B cell (primary cell): ENCODE measurements around the gene PELI1. TPM values are rescaled to one million over a fixed set of nuclear protein-coding genes. Genes with fewer than 3 reads are reported as not detected.
A peak's percentile ranks its signal among the peaks of the same experiment; 100 is the strongest.

ENCODE experiments used
- ATAC-seq: fragments of 200-7000 bp; cut with Tn5 transposase; one replicate; pipeline ENCODE4 v1.10.0; 2021; ENCODE audit warnings: low read depth, mild to moderate bottlenecking, moderate number of reproducible peaks, moderate library complexity
- CTCF ChIA-PET: fragments of 350-600 bp; sonication (Branson Sonifier 250); formaldehyde crosslinking; loops from one replicate; lab custom pipeline; 2021; ENCODE audit warnings: antibody characterized with exemption, inconsistent platforms; lab: Charles Lee
- POLR2A ChIA-PET: fragments of 350-600 bp; sonication (Branson Sonifier 250); formaldehyde crosslinking; loops from one replicate; lab custom pipeline; 2021; ENCODE audit warnings: antibody characterized with exemption; lab: Charles Lee
- DNase-seq: peaks from one replicate; pipeline ENCODE4 v3.0.0; 2013
- H2AFZ ChIP-seq: 2 replicates; pipeline ENCODE4 v1.6.1; 2012; ENCODE audit warnings: mild to moderate bottlenecking, low read depth, low read length; ENCODE audit not compliant: insufficient read depth, poor library complexity, severe bottlenecking
- H3K27ac ChIP-seq, 2 donors: 1 replicate in 1 of 2; 2 replicates in 1 of 2; pipeline ENCODE4 v1.5.1; 2012 to 2013; ENCODE audit warnings: low read length in 2 of 2, mild to moderate bottlenecking in 2 of 2, moderate library complexity in 1 of 2
- H3K27me3 ChIP-seq, 4 experiments: fragments of 200-600 bp in 1 of 4; sonication (generic) in 1 of 4; replicated peaks in 1 of 4; 1 replicate in 2 of 4; 2 replicates in 2 of 4; pipeline versions ENCODE4 v1.6.1 to v1.7.0; 2013 to 2016; ENCODE audit warnings: low read length in 3 of 4, mild to moderate bottlenecking in 2 of 4, mixed read lengths in 1 of 4, moderate library complexity in 1 of 4; ENCODE audit not compliant: insufficient read depth in 4 of 4, control insufficient read depth in 3 of 4; ENCODE audit errors: control extremely low read depth in 1 of 4
- H3K36me3 ChIP-seq, 2 experiments: replicated peaks in 1 of 2; 1 replicate in 1 of 2; 2 replicates in 1 of 2; pipeline versions ENCODE4 v1.6.1 to v1.7.1; 2013; ENCODE audit warnings: low read length in 1 of 2; ENCODE audit not compliant: insufficient read depth in 2 of 2, control insufficient read depth in 1 of 2; ENCODE audit errors: control extremely low read depth in 1 of 2, extremely low read depth in 1 of 2
- H3K4me1 ChIP-seq, 2 donors: fragments of 200-600 bp in 1 of 2; sonication (generic) in 1 of 2; 1 replicate in 1 of 2; 2 replicates in 1 of 2; pipeline versions ENCODE4 v1.5.1 to v1.6.1; 2013 to 2017; ENCODE audit warnings: low read length in 2 of 2; ENCODE audit not compliant: control insufficient read depth in 2 of 2, insufficient read depth in 2 of 2
- H3K4me2 ChIP-seq: replicated peaks from 2 replicates; pipeline ENCODE3; 2012; ENCODE audit warnings: mild to moderate bottlenecking, low read depth, low read length; ENCODE audit not compliant: poor library complexity, severe bottlenecking
- H3K4me3 ChIP-seq, 5 experiments: fragments of 200-600 bp in 1 of 5; sonication (generic) in 1 of 5; 1 replicate in 3 of 5; 2 replicates in 2 of 5; pipeline versions ENCODE4 v1.5.1 to v1.7.0; 2011 to 2016; ENCODE audit warnings: low read length in 4 of 5, mild to moderate bottlenecking in 4 of 5, low read depth in 2 of 5, control low read depth in 1 of 5, moderate library complexity in 1 of 5; ENCODE audit not compliant: insufficient read depth in 1 of 5; ENCODE audit errors: control extremely low read depth in 1 of 5, extremely low read depth in 1 of 5
- H3K79me2 ChIP-seq: fragments of 200-600 bp; sonication (generic); one replicate; pipeline ENCODE4 v1.6.0; 2016; ENCODE audit warnings: low read length; ENCODE audit not compliant: control insufficient read depth, insufficient read depth
- H3K9ac ChIP-seq: fragments of 200-600 bp; sonication (generic); 2 replicates; pipeline ENCODE4 v1.6.1; 2017; ENCODE audit warnings: mild to moderate bottlenecking, low read length, moderate library complexity
- H3K9me3 ChIP-seq, 3 donors: one replicate each; pipeline versions ENCODE4 v1.6.1 to v1.7.1; 2013; ENCODE audit warnings: low read length in 2 of 3; ENCODE audit not compliant: control insufficient read depth in 2 of 3, insufficient read depth in 1 of 3; ENCODE audit errors: control extremely low read depth in 1 of 3
- H4K20me1 ChIP-seq: 2 replicates; pipeline ENCODE4 v1.6.0; 2012; ENCODE audit warnings: mild to moderate bottlenecking, low read length; ENCODE audit not compliant: insufficient read depth, control insufficient read depth, poor library complexity, severe bottlenecking
- H3K27ac Mint-ChIP-seq: one replicate; pipeline ENCODE4 v1.8.0; 2021; ENCODE audit warnings: mixed read lengths
- H3K27me3 Mint-ChIP-seq: one replicate; pipeline ENCODE4 v1.8.0; 2021; ENCODE audit warnings: mixed read lengths
- H3K4me1 Mint-ChIP-seq: one replicate; pipeline ENCODE4 v1.8.0; 2021; ENCODE audit warnings: mixed read lengths
- H3K4me3 Mint-ChIP-seq: one replicate; pipeline ENCODE4 v1.8.0; 2021; ENCODE audit warnings: mixed read lengths
- H3K9me3 Mint-ChIP-seq: one replicate; pipeline ENCODE4 v1.8.0; 2022; ENCODE audit warnings: mixed read lengths; ENCODE audit not compliant: insufficient read depth
- CTCF ChIP-seq: fragments of 200-600 bp; IDR thresholded peaks from one replicate; pipeline ENCODE4 v1.8.0; 2022; ENCODE audit warnings: antibody characterized with exemption, mild to moderate bottlenecking
- EZH2 ChIP-seq: IDR thresholded peaks from 2 replicates; pipeline ENCODE4 v1.6.1; 2012; ENCODE audit warnings: borderline replicate concordance, low read depth, mild to moderate bottlenecking, moderate library complexity, low read length; ENCODE audit not compliant: insufficient read depth, poor library complexity, severe bottlenecking
- WGBS: methylation state at CpG from one replicate; pipeline ENCODE4 v1.1.5; 2013; ENCODE audit warnings: missing lambda C conversion rate; ENCODE audit not compliant: insufficient coverage; 5-methylcytosine and 5-hydroxymethylcytosine counted together
- intact Hi-C: fragments of 100-400 bp; cut with micrococcal nuclease; formaldehyde crosslinking; loops from one replicate; pipeline ENCODE4 v1.10.0; 2022
- polyA plus RNA-seq: library from polyadenylated mRNA; depleted of rRNA; stranded (reverse); fragments of >200 nt; gene quantifications from 2 replicates; pipeline ENCODE4 v1.2.3, GENCODE V29; 2012
- total RNA-seq, 2 donors: library from RNA; stranded (reverse); fragments of 120-200 nt in 1 of 2; gene quantifications; 1 replicate in 1 of 2; 2 replicates in 1 of 2; pipeline versions ENCODE4 v1.2.3 to v1.2.4, GENCODE V29; 2013 to 2022

Gene PELI1
- total and polyA plus RNA-seq, 2 donors (not counting 1 experiment from before 2014, with no cell fraction given) = 45.3 to 115 TPM

GRCh38 chr2:64179582-64180321, 35.5 kb upstream of the PELI1 start:
- H3K9ac ChIP-seq = no peak overlapping the region
- Mint-ChIP-seq H3K27ac (no peak overlapping the region), H3K4me3 (no peak overlapping the region), H3K9me3 (no peaks in the 10 kb centered on the region), H3K4me1 (peaks cover 6% of the 10 kb centered on the region), H3K27me3 (peaks cover 3% of the 10 kb centered on the region)
- POLR2A ChIA-PET = no interaction called here
- DNase-seq (peak; percentile 42), ATAC-seq (peak; percentile 56)
- H3K27me3 ChIP-seq = no peaks in the 10 kb centered on the region
- H2AFZ ChIP-seq = no peak overlapping the region
- no peak overlapping the region for H3K4me3 ChIP-seq
- no peak overlapping the region for H3K4me2 ChIP-seq
- H3K27ac ChIP-seq = no peak overlapping the region
- no peaks in the 10 kb centered on the region for H3K9me3 ChIP-seq
- CTCF ChIA-PET = interaction anchor here (1.0 to 1.9 kb wide), 3 partner anchors 11 to 149 kb away, joined by 3 to 4 read pairs (median 4); no protein-coding TSS in a partner anchor
- no peaks in the 10 kb centered on the region for H3K79me2 ChIP-seq
- no peaks in the 10 kb centered on the region for H4K20me1 ChIP-seq
- H3K4me1 ChIP-seq = peaks cover 0 to 4% of the 10 kb centered on the region in 2 donors
- TF ChIP-seq EZH2 = no peak
- TF ChIP-seq CTCF = no peak
- no peaks in the 10 kb centered on the region for H3K36me3 ChIP-seq
- intact Hi-C loops = no loop called here
- no CpG with 5 or more reads among the region's 10 CpGs for WGBS

GRCh38 chr2:64177315-64177714, 33.1 kb upstream of the PELI1 start:
- Histone ChIP-seq H3K27me3 (no peaks in the 10 kb centered on the region), H2AFZ (no peak overlapping the region), H3K9me3 (no peaks in the 10 kb centered on the region), H4K20me1 (no peaks in the 10 kb centered on the region), H3K4me2 (no peak overlapping the region), H3K4me1 (peaks cover 0 to 4% of the 10 kb centered on the region in 2 donors), H3K4me3 (no peak overlapping the region), H3K79me2 (no peaks in the 10 kb centered on the region), H3K27ac (no peak overlapping the region), H3K36me3 (no peaks in the 10 kb centered on the region), H3K9ac (no peak overlapping the region)
- ChIA-PET POLR2A (interaction anchor here (0.7 kb wide), 1 partner anchor 26 kb away, joined by 4 read pairs; no protein-coding TSS in a partner anchor), CTCF (interaction anchor here (0.7 to 1.3 kb wide), 2 partner anchors 21 to 150 kb away, joined by 3 to 4 read pairs; no protein-coding TSS in a partner anchor)
- intact Hi-C loops = no loop called here
- no peak overlapping the region for H3K4me3 Mint-ChIP-seq
- no peaks in the 10 kb centered on the region for H3K27me3 Mint-ChIP-seq
- H3K9me3 Mint-ChIP-seq = no peaks in the 10 kb centered on the region
- H3K27ac Mint-ChIP-seq = no peak overlapping the region
- peaks cover 10% of the 10 kb centered on the region for H3K4me1 Mint-ChIP-seq
- TF ChIP-seq EZH2 (no peak), CTCF (no peak)
- no CpG with 5 or more reads among the region's 1 CpG for WGBS
- ATAC-seq = no peak
- DNase-seq = no peak
